ENCODE data around the gene ATP5PO. TPM values are rescaled to one million over a fixed set of nuclear protein-coding genes. Genes with fewer than 3 reads are reported as not detected.
"Not testable (repeated sequence)": the region's sequence is repeated elsewhere in the genome, so short reads cannot be mapped to it uniquely, and the experiment has no call there.

ATP5PO gene
- total and polyA plus RNA-seq, 8 donors = 94.7 to 603 (median 358) TPM

GRCh38 chr21:33871171-33871570, 44.4 kb downstream of the ATP5PO start:
- Histone ChIP-seq H3K9me3 (no peaks in the 10 kb centered on the region), H3K27me3 (no peaks in the 10 kb centered on the region), H3K27ac (no peak overlapping the region), H3K36me3 (no peaks in the 10 kb centered on the region), H3K4me1 (no peaks in the 10 kb centered on the region), H3K4me3 (no peak overlapping the region)
- no peak for DNase-seq
- TF ChIP-seq EP300 (IDR thresholded peaks at IDR 0.05) = no peak
- TF ChIP-seq CTCF (IDR thresholded peaks at IDR 0.05) = no peak
- TF ChIP-seq POLR2A (IDR thresholded peaks at IDR 0.05) = no peak
- no peak for TF ChIP-seq POLR2AphosphoS5 (IDR thresholded peaks at IDR 0.05)
- intact Hi-C loops (cut with DNase I; ENCODE audit: low total_unique reads) = no loop called here
- WGBS, 5 donors = 87 to 92% (median 92%) methylated on average over 5 of the region's 5 CpGs

GRCh38 chr21:33870768-33871167, 44.8 kb downstream of the ATP5PO start:
- DNase-seq = no peak
- intact Hi-C loops (cut with DNase I; ENCODE audit: low total_unique reads) = no loop called here
- no peaks in the 10 kb centered on the region for H3K27me3 ChIP-seq
- TF ChIP-seq POLR2AphosphoS5 (IDR thresholded peaks at IDR 0.05) (no peak), CTCF (IDR thresholded peaks at IDR 0.05) (no peak), POLR2A (IDR thresholded peaks at IDR 0.05) (no peak), EP300 (IDR thresholded peaks at IDR 0.05) (no peak)
- no peak overlapping the region for H3K4me3 ChIP-seq
- no peaks in the 10 kb centered on the region for H3K9me3 ChIP-seq
- H3K36me3 ChIP-seq = no peaks in the 10 kb centered on the region
- 70 to 87% (median 85%) methylated on average over 4 of the region's 4 CpGs for WGBS, 5 donors
- no peak overlapping the region for H3K27ac ChIP-seq
- H3K4me1 ChIP-seq = no peaks in the 10 kb centered on the region

- no peak for DNase-seq
- Histone ChIP-seq H3K27me3 (no peaks in the 10 kb centered on the region), H3K4me1 (no peaks in the 10 kb centered on the region), H3K4me3 (no peak overlapping the region), H3K36me3 (no peaks in the 10 kb centered on the region), H3K9me3 (no peaks in the 10 kb centered on the region), H3K27ac (no peak overlapping the region)
- intact Hi-C loops (cut with DNase I; ENCODE audit: low total_unique reads) = no loop called here
- TF ChIP-seq POLR2AphosphoS5 (IDR thresholded peaks at IDR 0.05) = no peak
- no peak for TF ChIP-seq EP300 (IDR thresholded peaks at IDR 0.05)
- TF ChIP-seq POLR2A (IDR thresholded peaks at IDR 0.05) = no peak
- no peak for TF ChIP-seq CTCF (IDR thresholded peaks at IDR 0.05)
Observed at GRCh38 chr21:33869873-33870272, 45.7 kb downstream of the ATP5PO start.

GRCh38 chr21:33867868-33868267, 47.7 kb downstream of the ATP5PO start:
- intact Hi-C loops (cut with DNase I; ENCODE audit: low total_unique reads); H3K4me1 ChIP-seq; DNase-seq; H3K36me3 ChIP-seq; H3K27ac ChIP-seq; H3K4me3 ChIP-seq; H3K27me3 ChIP-seq; H3K9me3 ChIP-seq: not testable (repeated sequence)
- 64 to 72% (median 69%) methylated on average over 13 of the region's 13 CpGs for WGBS, 5 donors

GRCh38 chr21:33866826-33867225, 48.8 kb downstream of the ATP5PO start:
- Histone ChIP-seq H3K9me3 (no peaks in the 10 kb centered on the region), H3K27ac (no peak overlapping the region), H3K36me3 (no peaks in the 10 kb centered on the region), H3K4me3 (no peak overlapping the region), H3K27me3 (no peaks in the 10 kb centered on the region), H3K4me1 (no peaks in the 10 kb centered on the region)
- intact Hi-C loops (cut with DNase I; ENCODE audit: low total_unique reads) = no loop called here
- no peak for DNase-seq
- WGBS, 5 donors = 84 to 96% (median 86%) methylated on average over 2 of the region's 2 CpGs
- TF ChIP-seq POLR2AphosphoS5 (IDR thresholded peaks at IDR 0.05) = no peak
- no peak for TF ChIP-seq CTCF (IDR thresholded peaks at IDR 0.05)
- TF ChIP-seq EP300 (IDR thresholded peaks at IDR 0.05) = no peak
- TF ChIP-seq POLR2A (IDR thresholded peaks at IDR 0.05) = no peak
